Fibroblast of lung (primary cell): ENCODE measurements around the gene ICAM2. TPM values are rescaled to one million over a fixed set of nuclear protein-coding genes. Genes with fewer than 3 reads are reported as not detected.

ENCODE experiments used
- DNase-seq, 2 donors: peaks; one replicate each; pipeline versions ENCODE4 v3.0.0 to v3.0.0-alpha.2; 2010; ENCODE audit warnings: low read depth in 2 of 2
- H2AFZ ChIP-seq: 2 replicates; pipeline ENCODE4 v1.5.1; 2012; ENCODE audit warnings: low read length, control low read depth, inconsistent platforms
- H3K27ac ChIP-seq: 2 replicates; pipeline ENCODE4 v1.5.1; 2011; ENCODE audit warnings: low read length, control low read depth; ENCODE audit not compliant: insufficient read depth
- H3K27me3 ChIP-seq: 2 replicates; pipeline ENCODE4 v1.5.1; 2011; ENCODE audit warnings: mild to moderate bottlenecking, low read length; ENCODE audit not compliant: control insufficient read depth, insufficient read depth
- H3K36me3 ChIP-seq: 2 replicates; pipeline ENCODE4 v1.5.1; 2011; ENCODE audit warnings: low read length; ENCODE audit not compliant: control insufficient read depth, insufficient read depth
- H3K4me1 ChIP-seq: 2 replicates; pipeline ENCODE4 v1.5.1; 2011; ENCODE audit warnings: low read length; ENCODE audit not compliant: control insufficient read depth, insufficient read depth; ENCODE audit errors: extremely low read depth
- H3K4me2 ChIP-seq: 2 replicates; pipeline ENCODE4 v1.5.1; 2011; ENCODE audit warnings: low read length, control low read depth; ENCODE audit not compliant: insufficient read depth; ENCODE audit errors: extremely low read depth
- H3K4me3 ChIP-seq, 4 experiments: fragments of 200-600 bp in 1 of 4; sonication (generic) in 1 of 4; replicated peaks in 1 of 4; 2 replicates each; pipeline ENCODE4 v1.5.1; 2011 to 2016; ENCODE audit warnings: low read length in 4 of 4, low read depth in 3 of 4, mild to moderate bottlenecking in 3 of 4, control low read depth in 2 of 4, inconsistent platforms in 1 of 4, mixed read lengths in 1 of 4; ENCODE audit not compliant: insufficient read depth in 1 of 4; ENCODE audit errors: control extremely low read depth in 1 of 4
- H3K79me2 ChIP-seq: 2 replicates; pipeline ENCODE4 v1.5.1; 2012; ENCODE audit warnings: mild to moderate bottlenecking, low read length, inconsistent platforms; ENCODE audit not compliant: control insufficient read depth, insufficient read depth
- H3K9ac ChIP-seq: 2 replicates; pipeline ENCODE4 v1.5.1; 2011; ENCODE audit warnings: mild to moderate bottlenecking, low read length, control low read depth; ENCODE audit not compliant: insufficient read depth
- H3K9me3 ChIP-seq: 2 replicates; pipeline ENCODE4 v1.5.1; 2012; ENCODE audit warnings: low read depth, low read length; ENCODE audit not compliant: control insufficient read depth, insufficient read depth
- H4K20me1 ChIP-seq: 2 replicates; pipeline ENCODE4 v1.5.1; 2011; ENCODE audit warnings: low read length; ENCODE audit not compliant: control insufficient read depth, insufficient read depth; ENCODE audit errors: extremely low read depth
- EZH2 ChIP-seq: IDR thresholded peaks from 2 replicates; pipeline ENCODE4 v1.5.1; 2012; ENCODE audit warnings: low read length, control low read depth, mild to moderate bottlenecking; ENCODE audit errors: missing control alignments
- polyA plus RNA-seq, 2 donors: library from polyadenylated mRNA; depleted of rRNA in 1 of 2; stranded (reverse) in 1 of 2; unstranded in 1 of 2; fragments of >200 nt; gene quantifications; 2 replicates each; pipeline ENCODE4 v1.2.1, GENCODE V29; 2011 to 2012; ENCODE audit warnings: missing spikeins in 1 of 2
- total RNA-seq: library from RNA; depleted of rRNA; stranded (reverse); fragments of >200 nt; gene quantifications from 2 replicates; pipeline ENCODE4 v1.2.1, GENCODE V29; 2014
- TF ChIP-seq, protein P1 (sequence below), 2 donors: IDR thresholded peaks in 1 of 2; conservative IDR thresholded peaks in 1 of 2; 1 replicate in 1 of 2; 2 replicates in 1 of 2; pipeline ENCODE4 v1.5.1; 2011 to 2012; ENCODE audit warnings: low read length in 2 of 2, control low read depth in 1 of 2, inconsistent platforms in 1 of 2, low read depth in 1 of 2, mild to moderate bottlenecking in 1 of 2

Gene ICAM2
- total and polyA plus RNA-seq, 2 donors (not counting 1 experiment from before 2014, with no cell fraction given), result 1.1 to 3.5 TPM

DNA sequence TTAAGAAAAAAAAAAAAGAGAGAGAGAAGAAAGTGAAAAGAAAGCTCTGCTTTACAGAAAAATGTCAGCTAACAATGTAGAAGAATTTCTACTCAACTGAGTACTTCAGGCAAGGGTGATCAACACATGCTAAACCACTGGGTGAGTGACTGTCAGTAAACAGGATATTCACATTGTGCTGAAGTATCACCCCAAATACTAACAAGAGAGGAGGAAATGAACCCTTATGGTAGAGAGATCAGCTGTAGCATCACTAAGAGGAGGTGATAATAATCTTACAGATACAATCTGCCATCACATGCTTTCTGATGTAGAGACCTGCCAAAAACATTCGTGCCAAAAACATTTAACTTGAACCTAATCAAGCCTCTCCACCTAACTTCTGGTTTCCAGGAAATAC, 30.7 kb upstream of the ICAM2 start:
- no peaks in the 10 kb centered on the region for H3K9me3 ChIP-seq
- no peak overlapping the region for H2AFZ ChIP-seq
- H3K4me1 ChIP-seq, result no peaks in the 10 kb centered on the region
- no peak overlapping the region for H3K27ac ChIP-seq
- DNase-seq, result no peak
- no peaks in the 10 kb centered on the region for H3K79me2 ChIP-seq
- no peak overlapping the region for H3K9ac ChIP-seq
- no peak overlapping the region for H3K4me2 ChIP-seq
- no peaks in the 10 kb centered on the region for H4K20me1 ChIP-seq
- no peak overlapping the region for H3K4me3 ChIP-seq
- H3K36me3 ChIP-seq, result peaks cover 5% of the 10 kb centered on the region
- no peaks in the 10 kb centered on the region for H3K27me3 ChIP-seq
- TF ChIP-seq EZH2, result no peak
- TF ChIP-seq, protein P1, sequence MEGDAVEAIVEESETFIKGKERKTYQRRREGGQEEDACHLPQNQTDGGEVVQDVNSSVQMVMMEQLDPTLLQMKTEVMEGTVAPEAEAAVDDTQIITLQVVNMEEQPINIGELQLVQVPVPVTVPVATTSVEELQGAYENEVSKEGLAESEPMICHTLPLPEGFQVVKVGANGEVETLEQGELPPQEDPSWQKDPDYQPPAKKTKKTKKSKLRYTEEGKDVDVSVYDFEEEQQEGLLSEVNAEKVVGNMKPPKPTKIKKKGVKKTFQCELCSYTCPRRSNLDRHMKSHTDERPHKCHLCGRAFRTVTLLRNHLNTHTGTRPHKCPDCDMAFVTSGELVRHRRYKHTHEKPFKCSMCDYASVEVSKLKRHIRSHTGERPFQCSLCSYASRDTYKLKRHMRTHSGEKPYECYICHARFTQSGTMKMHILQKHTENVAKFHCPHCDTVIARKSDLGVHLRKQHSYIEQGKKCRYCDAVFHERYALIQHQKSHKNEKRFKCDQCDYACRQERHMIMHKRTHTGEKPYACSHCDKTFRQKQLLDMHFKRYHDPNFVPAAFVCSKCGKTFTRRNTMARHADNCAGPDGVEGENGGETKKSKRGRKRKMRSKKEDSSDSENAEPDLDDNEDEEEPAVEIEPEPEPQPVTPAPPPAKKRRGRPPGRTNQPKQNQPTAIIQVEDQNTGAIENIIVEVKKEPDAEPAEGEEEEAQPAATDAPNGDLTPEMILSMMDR (conservative IDR thresholded peaks at IDR 0.05 in 1 of 2, IDR thresholded peaks at IDR 0.05 in 1 of 2; ENCODE audit: low read depth in 1 of 2, low read length in 2 of 2), result no peak

DNA sequence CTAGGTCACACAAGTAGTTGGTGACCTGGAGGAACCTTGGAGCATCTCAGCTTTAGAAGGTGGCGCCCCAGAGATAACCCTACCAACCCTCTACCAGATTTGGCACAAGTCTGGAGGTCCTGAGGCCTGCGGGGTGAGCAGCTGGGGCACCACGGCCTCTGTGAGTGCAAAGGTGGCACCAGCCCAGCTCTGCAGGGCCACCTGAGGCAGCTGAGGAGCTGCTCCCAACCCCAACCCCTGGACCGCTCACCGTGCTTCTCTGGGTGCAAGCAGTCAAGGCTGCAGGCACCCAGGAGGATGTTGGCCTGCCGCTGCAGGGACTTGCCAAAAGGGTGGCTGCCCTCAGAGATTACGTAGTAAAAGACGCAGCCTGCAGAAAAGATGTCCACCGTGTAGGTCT, 28.4 kb upstream of the ICAM2 start:
- DNase-seq, result no peak
- Histone ChIP-seq H2AFZ (no peak overlapping the region), H3K27ac (no peak overlapping the region), H4K20me1 (no peaks in the 10 kb centered on the region), H3K4me2 (no peak overlapping the region), H3K4me3 (no peak overlapping the region), H3K27me3 (no peaks in the 10 kb centered on the region), H3K79me2 (no peaks in the 10 kb centered on the region), H3K9ac (no peak overlapping the region), H3K36me3 (peaks cover 5% of the 10 kb centered on the region), H3K9me3 (no peaks in the 10 kb centered on the region), H3K4me1 (no peaks in the 10 kb centered on the region)
- TF ChIP-seq, protein P1 (conservative IDR thresholded peaks at IDR 0.05 in 1 of 2, IDR thresholded peaks at IDR 0.05 in 1 of 2; ENCODE audit: low read depth in 1 of 2, low read length in 2 of 2), result no peak
- no peak for TF ChIP-seq EZH2

DNA sequence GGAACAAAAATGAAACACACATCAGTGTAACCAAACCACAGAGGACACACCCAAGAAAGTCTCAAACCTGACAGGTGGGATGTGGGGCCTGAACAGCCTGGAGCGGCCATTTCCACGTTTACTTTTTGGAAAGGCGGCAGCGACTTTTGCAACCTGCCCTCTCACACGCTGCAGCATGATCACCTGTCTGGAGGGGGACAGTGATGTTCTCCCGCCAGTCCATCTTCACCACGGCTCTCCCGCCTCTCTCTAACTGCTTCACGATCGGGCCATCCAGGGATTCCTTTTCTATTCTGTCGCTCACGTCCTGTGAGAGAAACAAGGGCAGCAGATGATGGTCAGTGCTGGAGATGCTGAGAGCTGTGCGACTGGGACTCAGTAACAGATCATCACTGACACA, 24.7 kb upstream of the ICAM2 start:
- Histone ChIP-seq H3K4me3 (no peak overlapping the region), H3K4me1 (no peaks in the 10 kb centered on the region), H3K79me2 (no peaks in the 10 kb centered on the region), H4K20me1 (no peaks in the 10 kb centered on the region), H3K9ac (no peak overlapping the region), H2AFZ (no peak overlapping the region), H3K36me3 (peaks cover 5% of the 10 kb centered on the region), H3K27ac (no peak overlapping the region), H3K9me3 (no peaks in the 10 kb centered on the region), H3K27me3 (no peaks in the 10 kb centered on the region), H3K4me2 (no peak overlapping the region)
- no peak for DNase-seq
- no peak for TF ChIP-seq EZH2
- TF ChIP-seq, protein P1 (conservative IDR thresholded peaks at IDR 0.05 in 1 of 2, IDR thresholded peaks at IDR 0.05 in 1 of 2; ENCODE audit: low read depth in 1 of 2, low read length in 2 of 2), result no peak
